ENCODE measurements around the gene MAP3K1. TPM values are rescaled to one million over a fixed set of nuclear protein-coding genes. Genes with fewer than 3 reads are reported as not detected.

MAP3K1 gene
- total RNA-seq, 2 experiments from 2014 or later, result 22.3 to 22.9 TPM

DNA sequence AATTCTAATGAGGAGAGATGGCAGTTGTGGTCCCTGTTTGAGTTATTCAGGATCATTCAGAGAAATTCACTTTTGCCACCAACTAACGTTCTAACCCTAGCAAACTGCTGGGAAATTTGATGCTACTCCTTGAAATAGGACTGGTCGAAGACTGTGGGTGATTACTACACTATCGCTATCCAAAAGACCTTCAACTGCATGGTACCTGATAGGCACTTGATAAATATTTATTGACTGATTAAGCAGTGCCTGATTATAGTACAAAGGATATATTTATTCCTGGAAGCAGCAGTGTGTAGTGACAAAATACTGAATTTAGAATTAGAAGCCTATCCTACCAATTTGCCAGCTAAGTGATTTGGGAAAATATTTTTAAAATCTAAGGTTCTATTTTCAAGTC lies 14.1 kb upstream of the MAP3K1 start:
- no peak overlapping the region for H3K4me3 Mint-ChIP-seq

DNA sequence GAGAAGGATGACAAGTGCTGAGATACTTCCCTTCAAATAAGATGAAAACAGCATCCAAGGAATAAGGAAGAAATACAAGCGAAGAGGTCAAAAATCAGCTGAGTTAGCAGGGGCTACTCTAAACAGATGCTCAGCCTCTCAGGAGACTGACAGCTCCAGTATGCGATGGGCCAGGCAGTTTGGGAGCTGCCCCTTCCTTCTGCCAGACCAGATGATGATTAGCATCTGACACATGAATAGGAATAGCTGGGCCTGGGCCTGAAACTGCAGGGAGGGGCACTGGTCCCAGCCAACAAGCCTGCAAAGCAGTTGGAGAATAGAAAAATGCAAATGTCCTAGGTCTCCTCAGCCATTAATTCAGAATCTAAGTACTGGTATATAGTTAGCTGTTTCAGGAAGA lies 13.1 kb upstream of the MAP3K1 start:
- no peaks in the 10 kb centered on the region for H3K36me3 Mint-ChIP-seq (ENCODE audit: low read depth)
- no peak for ATAC-seq
- CTCF ChIA-PET, result interaction anchor here (0.6 to 1.5 kb wide), 5 partner anchors 27 to 249 kb away, joined by 3 to 5 read pairs (median 3); no protein-coding TSS in a partner anchor

More for the DNA sequence above, 14.1 kb upstream of the MAP3K1 start:
- DNase-seq (no peak), ATAC-seq (no peak)
- Mint-ChIP-seq H3K36me3 (ENCODE audit: low read depth) (no peaks in the 10 kb centered on the region), H3K27ac (no peak overlapping the region), H3K27me3 (no peaks in the 10 kb centered on the region), H3K4me1 (peaks cover 12% of the 10 kb centered on the region), H3K9me3 (ENCODE audit: low read depth) (no peaks in the 10 kb centered on the region)
- intact Hi-C loops (cut with DNase I, micrococcal nuclease), result no loop called here
- CTCF ChIA-PET, result interaction anchor here (1.3 kb wide), 1 partner anchor 97 kb away, joined by 3 read pairs; no protein-coding TSS in a partner anchor
- POLR2A ChIA-PET, result no interaction called here

DNA sequence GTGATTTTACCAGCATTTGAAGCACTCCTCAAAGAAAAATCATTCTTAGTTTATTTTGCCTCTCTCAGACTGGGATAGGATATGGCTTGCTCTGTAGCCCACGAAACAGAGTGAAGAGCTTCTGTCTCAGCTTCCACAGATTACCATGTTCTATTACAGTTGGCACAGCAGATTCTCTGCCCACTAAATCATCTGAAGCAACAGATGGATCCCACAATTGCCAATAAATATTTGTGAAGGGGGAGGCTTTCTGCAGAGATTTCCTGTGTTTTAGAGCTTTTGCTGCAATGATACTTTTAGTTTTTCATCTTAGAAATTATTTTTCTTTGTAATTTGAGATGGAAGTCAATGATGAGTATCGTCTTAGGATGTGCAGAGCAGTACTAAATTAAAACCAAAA lies 12.3 kb upstream of the MAP3K1 start:
- H3K27ac Mint-ChIP-seq, result no peak overlapping the region
- no peaks in the 10 kb centered on the region for H3K27me3 Mint-ChIP-seq
- H3K9me3 Mint-ChIP-seq (ENCODE audit: low read depth), result no peaks in the 10 kb centered on the region
- ChIA-PET POLR2A (interaction anchor here (0.5 kb wide), 1 partner anchor 688 kb away, joined by 4 read pairs; no protein-coding TSS in a partner anchor), CTCF (interaction anchor here (0.6 to 1.5 kb wide), 4 partner anchors 28 to 250 kb away, joined by 3 to 5 read pairs (median 4); no protein-coding TSS in a partner anchor)
- intact Hi-C loops (cut with DNase I, micrococcal nuclease), result no loop called here
- no peak for DNase-seq
- H3K36me3 Mint-ChIP-seq (ENCODE audit: low read depth), result no peaks in the 10 kb centered on the region
- no peak overlapping the region for H3K4me3 Mint-ChIP-seq
- peaks cover 18% of the 10 kb centered on the region for H3K4me1 Mint-ChIP-seq
- no peak for ATAC-seq

More for the DNA sequence above, 13.1 kb upstream of the MAP3K1 start:
- Mint-ChIP-seq H3K4me1 (peaks cover 12% of the 10 kb centered on the region), H3K4me3 (no peak overlapping the region), H3K27me3 (no peaks in the 10 kb centered on the region), H3K9me3 (ENCODE audit: low read depth) (no peaks in the 10 kb centered on the region), H3K27ac (no peak overlapping the region)
- intact Hi-C loops (cut with DNase I, micrococcal nuclease), result no loop called here
- no peak for DNase-seq
- POLR2A ChIA-PET, result no interaction called here

DNA sequence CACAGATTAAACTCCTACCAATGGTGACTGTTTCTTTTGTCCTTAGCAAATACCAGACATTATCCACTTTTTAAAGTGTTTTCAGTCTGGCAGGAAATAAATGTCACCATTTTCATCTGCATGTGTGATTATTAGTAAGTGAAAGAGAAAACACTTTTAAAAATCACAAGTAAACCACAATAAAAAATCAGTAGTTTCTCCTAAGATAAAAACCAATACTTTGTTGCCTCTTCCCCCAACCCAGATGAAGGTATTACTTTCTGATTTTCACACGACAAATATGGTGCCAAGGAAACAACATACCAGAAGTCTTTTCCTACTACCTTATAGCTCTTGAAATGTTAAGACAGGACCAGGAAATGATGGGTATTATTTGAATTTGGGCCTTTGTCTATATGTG lies 11.5 kb upstream of the MAP3K1 start:
- ChIA-PET POLR2A (no interaction called here), CTCF (interaction anchor here (0.7 kb wide), 1 partner anchor 145 kb away, joined by 3 read pairs; no protein-coding TSS in a partner anchor)

DNA sequence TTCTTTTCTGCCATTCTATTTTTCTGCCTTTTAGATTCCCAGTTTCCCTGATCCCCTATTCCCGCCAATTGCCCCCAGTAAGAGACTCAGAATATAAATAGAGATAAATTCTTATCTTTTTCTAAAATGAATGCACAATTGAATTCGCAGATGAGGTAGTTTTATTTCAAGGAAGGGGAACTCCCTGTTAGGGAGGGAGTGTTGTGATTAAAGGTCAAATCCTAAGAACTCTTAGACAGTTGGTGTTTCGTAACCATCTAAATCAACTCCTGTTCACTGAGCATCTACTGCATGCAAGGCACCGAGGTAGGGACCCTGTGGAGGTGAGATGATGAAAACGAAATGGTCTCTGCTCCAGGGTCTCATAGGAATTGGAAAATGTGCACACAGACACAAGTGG lies 7.7 kb upstream of the MAP3K1 start:
- DNase-seq (no peak), ATAC-seq (no peak)
- no peaks in the 10 kb centered on the region for H3K9me3 Mint-ChIP-seq (ENCODE audit: low read depth)
- H3K4me3 Mint-ChIP-seq, result no peak overlapping the region
- H3K27me3 Mint-ChIP-seq, result no peaks in the 10 kb centered on the region
- H3K27ac Mint-ChIP-seq, result no peak overlapping the region
- CTCF ChIA-PET, result no interaction called here
- peaks cover 19% of the 10 kb centered on the region for H3K4me1 Mint-ChIP-seq
- POLR2A ChIA-PET, result interaction anchor here (0.6 kb wide), 1 partner anchor 896 kb away, joined by 3 read pairs; no protein-coding TSS in a partner anchor
- intact Hi-C loops (cut with DNase I, micrococcal nuclease), result no loop called here
- H3K36me3 Mint-ChIP-seq (ENCODE audit: low read depth), result no peaks in the 10 kb centered on the region

More for the DNA sequence above, 11.5 kb upstream of the MAP3K1 start:
- ATAC-seq (no peak), DNase-seq (no peak)
- H3K4me3 Mint-ChIP-seq, result no peak overlapping the region
- H3K4me1 Mint-ChIP-seq, result peaks cover 19% of the 10 kb centered on the region
- intact Hi-C loops (cut with DNase I, micrococcal nuclease), result no loop called here
- no peaks in the 10 kb centered on the region for H3K27me3 Mint-ChIP-seq
- no peaks in the 10 kb centered on the region for H3K9me3 Mint-ChIP-seq (ENCODE audit: low read depth)
- no peaks in the 10 kb centered on the region for H3K36me3 Mint-ChIP-seq (ENCODE audit: low read depth)
- H3K27ac Mint-ChIP-seq, result no peak overlapping the region

DNA sequence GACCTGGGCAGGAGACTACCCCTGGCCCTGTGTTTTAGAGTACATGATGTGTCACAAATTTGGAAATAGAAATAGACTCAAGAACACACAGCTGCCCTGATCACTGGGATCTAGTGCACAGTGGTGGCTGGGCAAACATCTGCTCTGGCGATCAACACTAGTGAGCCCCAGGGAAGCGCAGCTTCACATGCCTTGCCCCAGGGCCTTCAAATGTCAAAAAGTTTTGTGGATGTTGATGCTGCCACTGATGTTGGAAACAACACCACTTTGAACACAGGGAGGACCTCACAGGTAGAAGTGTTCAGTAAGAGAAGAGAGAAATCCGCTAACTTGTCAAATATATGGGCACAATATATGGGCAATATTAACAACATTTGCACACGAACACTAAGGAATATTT lies 7.1 kb upstream of the MAP3K1 start:
- no peaks in the 10 kb centered on the region for H3K9me3 Mint-ChIP-seq (ENCODE audit: low read depth)
- no peaks in the 10 kb centered on the region for H3K27me3 Mint-ChIP-seq
- CTCF ChIA-PET, result no interaction called here
- no peak for ATAC-seq
- intact Hi-C loops (cut with DNase I, micrococcal nuclease), result no loop called here
- POLR2A ChIA-PET, result no interaction called here
- peaks cover 25% of the 10 kb centered on the region for H3K4me1 Mint-ChIP-seq
- H3K36me3 Mint-ChIP-seq (ENCODE audit: low read depth), result no peaks in the 10 kb centered on the region
- H3K27ac Mint-ChIP-seq, result no peak overlapping the region
- no peak overlapping the region for H3K4me3 Mint-ChIP-seq
- DNase-seq, result no peak

DNA sequence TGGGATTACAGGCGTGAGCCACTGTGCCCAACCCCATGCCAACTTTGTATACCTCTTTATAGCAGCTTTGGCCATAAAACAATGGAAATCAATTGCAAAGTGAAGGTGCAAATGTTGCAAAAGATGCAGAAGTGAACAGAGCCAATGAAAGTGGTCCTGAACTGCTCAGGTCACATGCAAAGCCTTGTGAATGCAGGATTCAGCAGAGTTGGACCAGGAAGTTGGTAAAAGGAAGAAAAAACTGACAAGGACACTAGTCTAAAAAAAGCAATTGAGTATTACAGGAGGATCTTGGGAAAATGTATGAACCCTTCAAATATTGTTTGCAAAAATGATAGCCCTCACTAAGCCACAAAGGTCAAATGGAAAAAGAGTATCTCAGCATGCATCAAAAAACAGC lies 4.5 kb upstream of the MAP3K1 start:
- intact Hi-C loops (cut with DNase I, micrococcal nuclease), result loop anchor here (5.0 to 10.0 kb wide), 2 partner anchors 119 to 1276 kb away; partner anchors contain the start of gene PLPP1 (in 1 of the 2)
- ATAC-seq, result no peak
- CTCF ChIA-PET, result no interaction called here
- Mint-ChIP-seq H3K9me3 (ENCODE audit: low read depth) (no peaks in the 10 kb centered on the region), H3K36me3 (ENCODE audit: low read depth) (no peaks in the 10 kb centered on the region), H3K4me3 (no peak overlapping the region), H3K27ac (no peak overlapping the region), H3K4me1 (peaks cover 24% of the 10 kb centered on the region), H3K27me3 (no peaks in the 10 kb centered on the region)
- POLR2A ChIA-PET, result no interaction called here
- no peak for DNase-seq

DNA sequence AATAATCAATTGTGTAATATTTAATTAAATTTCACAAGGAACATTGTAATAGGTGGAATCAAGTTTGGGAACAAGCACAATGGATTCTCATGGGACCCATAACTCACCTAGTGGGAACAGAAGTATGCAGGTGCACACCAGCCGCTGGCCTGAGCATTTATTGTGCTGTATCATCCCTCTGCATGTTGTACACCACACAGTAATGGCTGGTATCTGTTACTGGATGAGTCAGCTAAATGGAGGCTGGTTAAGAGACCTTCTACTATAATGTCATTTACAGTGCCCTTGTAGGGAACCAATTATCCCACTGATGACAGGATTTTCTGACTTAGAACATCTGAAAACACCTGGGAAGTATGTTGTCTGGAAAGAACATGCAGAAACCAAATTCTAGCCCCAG lies 3.2 kb upstream of the MAP3K1 start:
- CTCF ChIA-PET, result interaction anchor here (0.6 to 0.8 kb wide), 2 partner anchors 15 to 26 kb away, joined by 3 read pairs; no protein-coding TSS in a partner anchor
- no peak for ATAC-seq
- POLR2A ChIA-PET, result no interaction called here
- Mint-ChIP-seq H3K4me1 (peaks cover 24% of the 10 kb centered on the region), H3K4me3 (no peak overlapping the region), H3K27ac (no peak overlapping the region), H3K27me3 (no peaks in the 10 kb centered on the region), H3K36me3 (ENCODE audit: low read depth) (no peaks in the 10 kb centered on the region), H3K9me3 (ENCODE audit: low read depth) (no peaks in the 10 kb centered on the region)
- intact Hi-C loops (cut with DNase I, micrococcal nuclease), result loop anchor here (5.0 to 10.0 kb wide), 2 partner anchors 120 to 1277 kb away; partner anchors contain the start of gene PLPP1 (in 1 of the 2)
- DNase-seq, result no peak

DNA sequence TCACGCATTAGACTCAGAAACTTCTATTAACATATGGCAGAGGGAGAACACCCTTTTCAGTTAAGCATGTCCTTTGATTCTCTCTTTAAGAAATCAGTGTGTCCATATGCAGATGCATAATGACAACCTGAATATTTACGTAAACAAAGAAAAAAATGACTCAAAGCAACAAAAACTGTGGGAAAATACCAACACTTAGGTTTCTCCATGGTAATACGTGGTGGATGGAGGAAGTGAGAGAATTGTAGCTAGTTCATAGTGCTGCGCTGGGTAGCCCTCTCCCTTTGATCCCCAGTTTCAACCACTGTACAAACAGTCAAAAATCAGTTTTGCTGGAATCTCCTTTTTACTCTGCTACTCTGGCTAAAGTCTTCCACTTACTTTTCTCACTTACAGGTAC lies 2.0 kb upstream of the MAP3K1 start:
- intact Hi-C loops (cut with DNase I, micrococcal nuclease), result loop anchor here (5.0 to 10.0 kb wide), 2 partner anchors 121 to 1279 kb away; partner anchors contain the start of gene PLPP1 (in 1 of the 2)
- Mint-ChIP-seq H3K27ac (no peak overlapping the region), H3K36me3 (ENCODE audit: low read depth) (no peaks in the 10 kb centered on the region), H3K4me1 (peaks cover 21% of the 10 kb centered on the region), H3K9me3 (ENCODE audit: low read depth) (no peaks in the 10 kb centered on the region), H3K4me3 (peak overlapping the region; percentile 76), H3K27me3 (no peaks in the 10 kb centered on the region)
- no peak for ATAC-seq
- no peak for DNase-seq
- ChIA-PET POLR2A (interaction anchor here (1.1 kb wide), 1 partner anchor 143 kb away, joined by 5 read pairs; no protein-coding TSS in a partner anchor), CTCF (interaction anchor here (0.6 to 2.6 kb wide), 6 partner anchors 12 to 484 kb away, joined by 3 to 7 read pairs (median 3); no protein-coding TSS in a partner anchor)

DNA sequence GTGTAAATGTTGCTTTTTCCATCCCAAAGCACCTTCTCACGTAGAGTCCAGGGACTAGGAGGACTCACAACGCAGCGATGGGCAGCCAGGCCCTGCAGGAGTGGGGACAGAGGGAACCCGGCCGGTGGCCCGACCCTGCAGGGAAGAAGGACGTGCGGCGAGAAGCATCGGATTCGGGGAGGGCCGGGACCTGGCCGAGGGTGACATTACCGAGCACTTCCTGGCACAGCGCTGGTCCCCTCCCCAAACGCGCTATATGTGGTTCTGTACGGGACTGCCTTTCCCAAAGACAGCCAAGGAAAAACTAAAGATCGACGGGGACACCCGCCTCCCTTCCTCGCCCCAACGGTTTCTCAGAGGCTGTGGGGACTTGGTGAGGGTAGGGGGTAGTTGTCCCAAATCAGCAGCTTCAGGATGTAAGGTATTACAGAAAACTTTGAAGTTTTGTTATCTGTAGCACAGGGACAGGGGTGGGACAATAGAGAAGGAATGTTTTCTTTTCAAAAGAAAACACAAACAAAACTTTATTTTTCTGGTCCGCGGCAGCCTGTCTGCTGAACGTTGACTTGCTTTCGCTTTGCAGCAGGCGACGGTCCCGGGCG lies 887 bp upstream of the MAP3K1 start:
- H3K27ac Mint-ChIP-seq, result peak overlapping the region; percentile 87
- intact Hi-C loops (cut with DNase I, micrococcal nuclease), result loop anchor here (2.0 to 10.0 kb wide), 5 partner anchors 122 to 1280 kb away; partner anchors contain the start of gene PLPP1 (in 1 of the 2)
- DNase-seq (peak; percentile 61), ATAC-seq (peak; percentile 7)
- no peaks in the 10 kb centered on the region for H3K27me3 Mint-ChIP-seq
- H3K4me3 Mint-ChIP-seq, result peak overlapping the region; percentile 76
- H3K4me1 Mint-ChIP-seq, result peaks cover 28% of the 10 kb centered on the region
- ChIA-PET POLR2A (interaction anchor here (1.1 kb wide), 1 partner anchor 144 kb away, joined by 5 read pairs; no protein-coding TSS in a partner anchor), CTCF (interaction anchor here (1.0 to 2.6 kb wide), 4 partner anchors 12 to 24 kb away, joined by 3 to 7 read pairs (median 5); no protein-coding TSS in a partner anchor)
- H3K36me3 Mint-ChIP-seq (ENCODE audit: low read depth), result no peaks in the 10 kb centered on the region
- no peaks in the 10 kb centered on the region for H3K9me3 Mint-ChIP-seq (ENCODE audit: low read depth)

DNA sequence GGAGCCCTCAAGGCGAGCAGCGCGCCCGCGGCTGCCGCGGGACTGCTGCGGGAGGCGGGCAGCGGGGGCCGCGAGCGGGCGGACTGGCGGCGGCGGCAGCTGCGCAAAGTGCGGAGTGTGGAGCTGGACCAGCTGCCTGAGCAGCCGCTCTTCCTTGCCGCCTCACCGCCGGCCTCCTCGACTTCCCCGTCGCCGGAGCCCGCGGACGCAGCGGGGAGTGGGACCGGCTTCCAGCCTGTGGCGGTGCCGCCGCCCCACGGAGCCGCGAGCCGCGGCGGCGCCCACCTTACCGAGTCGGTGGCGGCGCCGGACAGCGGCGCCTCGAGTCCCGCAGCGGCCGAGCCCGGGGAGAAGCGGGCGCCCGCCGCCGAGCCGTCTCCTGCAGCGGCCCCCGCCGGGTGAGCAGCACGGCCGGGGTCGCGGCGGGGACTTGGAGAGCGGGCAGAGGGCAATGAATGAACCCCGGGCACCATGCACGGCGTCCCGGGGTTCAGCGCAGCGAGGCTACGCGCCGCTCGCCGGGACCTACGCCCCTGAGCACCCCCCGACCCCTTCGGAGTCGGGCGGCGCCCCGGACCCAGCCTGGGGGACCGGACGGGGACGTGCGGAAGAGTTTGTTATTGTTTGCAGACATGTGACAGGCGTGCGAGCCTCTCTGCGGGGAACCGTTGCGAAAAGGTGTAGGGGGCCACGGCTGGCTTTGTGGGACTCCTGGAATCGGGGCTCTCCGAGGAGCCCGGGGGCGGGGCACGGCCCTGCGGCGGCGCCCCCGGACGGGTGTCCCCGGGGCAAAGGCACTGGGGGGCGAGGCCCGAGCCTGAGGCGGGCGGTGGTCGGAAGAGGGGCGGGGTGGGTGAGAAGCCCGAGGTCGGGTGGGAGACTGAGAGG lies 553 bp downstream of the MAP3K1 start:
- ChIA-PET POLR2A (no interaction called here), CTCF (interaction anchor here (0.9 to 1.6 kb wide), 2 partner anchors 9 to 12 kb away, joined by 3 to 6 read pairs; no protein-coding TSS in a partner anchor)
- Mint-ChIP-seq H3K9me3 (ENCODE audit: low read depth) (no peaks in the 10 kb centered on the region), H3K27ac (peak overlapping the region; percentile 55), H3K4me1 (peaks cover 39% of the 10 kb centered on the region), H3K36me3 (ENCODE audit: low read depth) (peaks cover 3% of the 10 kb centered on the region), H3K4me3 (peak overlapping the region; percentile 76), H3K27me3 (no peaks in the 10 kb centered on the region)
- DNase-seq (peak; percentile 70), ATAC-seq (peak; percentile 34)
- intact Hi-C loops (cut with DNase I, micrococcal nuclease), result loop anchor here (1.0 to 10.0 kb wide), 14 partner anchors 36 to 1281 kb away; partner anchors contain the start of genes GPBP1 (in 1 of the 2), PLPP1 (in 1 of the 2) and SETD9 (in 1 of the 2)
